HL-60 (cell line): Measurements from ENCODE around the gene SLC4A5.

Source experiments
- CTCF ChIP-seq: IDR thresholded peaks from one replicate; pipeline ENCODE4 v1.5.1; 2011; ENCODE audit warnings: low read length, control low read depth, inconsistent platforms; ENCODE audit not compliant: insufficient read depth
- GABPA ChIP-seq: IDR thresholded peaks from 2 replicates; pipeline ENCODE4 v1.6.1; 2012; ENCODE audit warnings: low read depth
- POLR2AphosphoS5 ChIP-seq: IDR thresholded peaks from 2 replicates; pipeline ENCODE4 v1.6.1; 2012; ENCODE audit warnings: low read depth
- REST ChIP-seq: IDR thresholded peaks from 2 replicates; pipeline ENCODE4 v1.6.1; 2012; ENCODE audit warnings: low read depth; ENCODE audit not compliant: insufficient replicate concordance
- SPI1 ChIP-seq: IDR thresholded peaks from 2 replicates; pipeline ENCODE4 v1.6.1; 2012; ENCODE audit warnings: low read depth, mild to moderate bottlenecking, borderline replicate concordance

- TF ChIP-seq CTCF (no peak), REST (no peak), POLR2AphosphoS5 (no peak), GABPA (no peak), SPI1 (no peak)
These were observed 40.8 kb upstream of the SLC4A5 start for GRCh38 chr2:74384051-74384450.
